ENCODE results near the gene DNAJC11.

The DNAJC11 gene

GRCh38 chr1:6585841-6586240, 115.8 kb downstream of the DNAJC11 start:
- in situ Hi-C loops (cut with HindIII; ENCODE audit: low pct_unique_long_range_greater_than_20kb, low sequenced_read_pairs): no loop called here
- TF ChIP-seq JUND (IDR thresholded peaks at IDR 0.05; ENCODE audit: low read depth): no peak

GRCh38 chr1:6585081-6585722, 116.4 kb downstream of the DNAJC11 start:
- no peak for TF ChIP-seq JUND (IDR thresholded peaks at IDR 0.05; ENCODE audit: low read depth)
- DNase-seq (ENCODE audit: low read depth in 1 of 2, low spot score in 1 of 2): no peak
- in situ Hi-C loops (cut with HindIII; ENCODE audit: low pct_unique_long_range_greater_than_20kb, low sequenced_read_pairs): no loop called here

More at GRCh38 chr1:6585841-6586240, 115.8 kb downstream of the DNAJC11 start:
- DNase-seq (ENCODE audit: low read depth in 1 of 2, low spot score in 1 of 2): no peak
